HepG2 (cell line): ENCODE data around the gene NEMF. TPM values are rescaled to one million over a fixed set of nuclear protein-coding genes. Genes with fewer than 3 reads are reported as not detected.

ENCODE experiments used
- ATAC-seq: fragments of 200-7000 bp; cut with Tn5 transposase; 3 replicates; pipeline ENCODE4 v1.9.1; 2020; ENCODE audit warnings: mild to moderate bottlenecking, moderate library complexity
- BruUV-seq: library from RNA; stranded (reverse); fragments of 400-500 nt; replicated peaks from 2 replicates; lab custom pipeline; 2021; lab: Mats Ljungman, UMichigan
- CTCF ChIA-PET: fragments of 300-600 bp; formaldehyde crosslinking; extraction: SDS; loops from one replicate; lab custom pipeline; 2021; ENCODE audit warnings: low total read pairs, inconsistent platforms, low intra/inter-chr PET ratio; lab: Yijun Ruan, JAX
- POLR2A ChIA-PET: fragments of 350-600 bp; sonication (Branson Sonifier 250); formaldehyde crosslinking; loops from one replicate; lab custom pipeline; 2020; ENCODE audit warnings: antibody characterized with exemption, inconsistent platforms; lab: Yijun Ruan, JAX
- DNase-seq: peaks from one replicate; pipeline ENCODE4 v3.0.0-alpha.2; 2015; ENCODE audit warnings: low spot score
- FAIRE-seq: peaks from 3 replicates; lab custom pipeline; 2011; peaks lifted over from hg19 to GRCh38; lab: Jason Lieb, UNC
- H2AFZ ChIP-seq: one replicate; pipeline ENCODE4 v1.6.1; 2011; ENCODE audit warnings: low read length, inconsistent platforms
- H3K27ac ChIP-seq: fragments of 300-600 bp; 3 replicates; pipeline ENCODE4 v1.8.0; 2011; ENCODE audit warnings: mixed run types, mild to moderate bottlenecking, mixed read lengths, low read length, inconsistent platforms; ENCODE audit not compliant: insufficient read depth; ENCODE audit errors: extremely low read length
- H3K27me3 ChIP-seq, 2 experiments: fragments of 200-600 bp in 1 of 2; 2 replicates in 1 of 2; 3 replicates in 1 of 2; pipeline versions ENCODE4 v1.6.0 to v1.8.0; 2011; ENCODE audit warnings: low read length in 2 of 2, mild to moderate bottlenecking in 2 of 2, moderate library complexity in 2 of 2, inconsistent platforms in 1 of 2; ENCODE audit not compliant: insufficient read depth in 2 of 2, control insufficient read depth in 1 of 2
- H3K36me3 ChIP-seq, 2 experiments: fragments of 200-600 bp in 1 of 2; replicated peaks in 1 of 2; 2 replicates in 1 of 2; 3 replicates in 1 of 2; pipeline versions ENCODE4 v1.5.1 to v1.8.0; 2011; ENCODE audit warnings: low read length in 2 of 2, inconsistent platforms in 1 of 2; ENCODE audit not compliant: insufficient read depth in 2 of 2, control insufficient read depth in 1 of 2
- H3K4me1 ChIP-seq: 2 replicates; pipeline ENCODE4 v1.5.1; 2012; ENCODE audit warnings: low read length, inconsistent platforms; ENCODE audit not compliant: insufficient read depth
- H3K4me2 ChIP-seq: 2 replicates; pipeline ENCODE4 v1.6.0; 2011; ENCODE audit warnings: low read depth, low read length, inconsistent platforms
- H3K4me3 ChIP-seq, 3 experiments: fragments of 200-600 bp in 1 of 3; sonication (generic), shearing (Covaris generic) in 1 of 3; replicated peaks in 1 of 3; 2 replicates each; pipeline ENCODE4 v1.5.1; 2011 to 2016; ENCODE audit warnings: low read length in 3 of 3, inconsistent platforms in 2 of 3, low read depth in 2 of 3, mild to moderate bottlenecking in 2 of 3, control low read depth in 1 of 3, mixed read lengths in 1 of 3; ENCODE audit not compliant: insufficient read depth in 1 of 3
- H3K79me2 ChIP-seq: one replicate; pipeline ENCODE4 v1.6.1; 2011; ENCODE audit warnings: low read length, inconsistent platforms; ENCODE audit not compliant: insufficient read depth
- H3K9ac ChIP-seq: 2 replicates; pipeline ENCODE4 v1.6.0; 2011; ENCODE audit warnings: mild to moderate bottlenecking, low read depth, low read length, inconsistent platforms; ENCODE audit not compliant: insufficient read depth
- H3K9me3 ChIP-seq: 2 replicates; pipeline ENCODE4 v1.5.1; 2012; ENCODE audit warnings: mild to moderate bottlenecking, low read length
- H4K20me1 ChIP-seq: 2 replicates; pipeline ENCODE4 v1.6.0; 2011; ENCODE audit warnings: inconsistent platforms, mild to moderate bottlenecking, low read length, moderate library complexity; ENCODE audit not compliant: insufficient read depth
- CBX1 ChIP-seq: IDR thresholded peaks from one replicate; pipeline ENCODE4 v1.6.1; 2016; ENCODE audit warnings: antibody characterized with exemption, low read depth
- EZH2 ChIP-seq: conservative IDR thresholded peaks from 2 replicates; pipeline ENCODE4 v1.6.1; 2012; ENCODE audit warnings: mild to moderate bottlenecking, low read depth, low read length, moderate library complexity
- HNRNPK ChIP-seq: fragments of 200-400 bp; formaldehyde crosslinking; IDR thresholded peaks from 2 replicates; pipeline ENCODE4 v1.6.1; 2018; ENCODE audit warnings: low read length, low read depth, moderate library complexity, mild to moderate bottlenecking; ENCODE audit not compliant: poor library complexity, severe bottlenecking
- NAIF1 ChIP-seq: sonication (generic); formaldehyde crosslinking; IDR thresholded peaks from 2 replicates; pipeline ENCODE4 v1.5.0; 2020; ENCODE audit warnings: mild to moderate bottlenecking, missing genetic modification reagents, borderline replicate concordance
- POLR2AphosphoS2 ChIP-seq: IDR thresholded peaks from 2 replicates; pipeline ENCODE4 v1.6.1; 2011; ENCODE audit warnings: low read depth, low read length, improper control_type of control experiment
- RBFOX2 ChIP-seq: fragments of 200-400 bp; formaldehyde crosslinking; IDR thresholded peaks from 2 replicates; pipeline ENCODE4 v1.6.1; 2017; ENCODE audit warnings: low read depth, mild to moderate bottlenecking, low read length
- ZNF709 ChIP-seq: sonication (generic); formaldehyde crosslinking; IDR thresholded peaks from 2 replicates; pipeline ENCODE4 v1.5.0; 2020; ENCODE audit warnings: mild to moderate bottlenecking, missing genetic modification reagents
- WGBS: methylation state at CpG from one replicate; pipeline ENCODE4 v1.1.6; 2017; ENCODE audit warnings: low lambda C conversion rate; 5-methylcytosine and 5-hydroxymethylcytosine counted together
- in situ Hi-C: cut with HindIII; loops from 2 replicates; pipeline ENCODE4 v1.10.0; 2017; ENCODE audit warnings: low pct_unique_long_range_greater_than_20kb; ENCODE audit not compliant: extremely low pct_ligation_motif_present
- intact Hi-C: fragments of 100-400 bp; cut with micrococcal nuclease; formaldehyde crosslinking; loops from one replicate; pipeline ENCODE4 v1.10.0; 2022; ENCODE audit not compliant: unreplicated experiment
- polyA plus RNA-seq, 8 experiments: library from polyadenylated mRNA; depleted of rRNA in 3 of 8; stranded (reverse) in 7 of 8; unstranded in 1 of 8; fragments of >200 nt; fragmentation: Illumina TruSeq in 4 of 8; extraction: Trizol in 4 of 8; gene quantifications; 2 replicates each; pipeline versions ENCODE4 v1.2.1 to v1.2.3, GENCODE V29; 2011 to 2016; ENCODE audit warnings: low read depth in 4 of 8, missing spikeins in 1 of 8, mixed read lengths in 1 of 8; ENCODE audit not compliant: insufficient read depth in 1 of 8
- total RNA-seq, 5 experiments: library from RNA; depleted of rRNA; stranded (reverse); fragments of >200 nt; fragmentation: Illumina TruSeq; extraction: Trizol; gene quantifications; 2 replicates each; pipeline ENCODE4 v1.2.3, GENCODE V29; 2016; ENCODE audit warnings: low read depth in 1 of 5
- TF ChIP-seq, protein P1 (sequence below): sonication (generic); formaldehyde crosslinking; IDR thresholded peaks from 2 replicates; pipeline ENCODE4 v1.4.0; 2020; ENCODE audit warnings: mild to moderate bottlenecking, missing genetic modification reagents, borderline replicate concordance

Gene NEMF
- total and polyA plus RNA-seq, 2 of the 13 experiments (the other 11 are each of a cell fraction or from before 2014, with no cell fraction given): 21.3 to 57.9 TPM

DNA sequence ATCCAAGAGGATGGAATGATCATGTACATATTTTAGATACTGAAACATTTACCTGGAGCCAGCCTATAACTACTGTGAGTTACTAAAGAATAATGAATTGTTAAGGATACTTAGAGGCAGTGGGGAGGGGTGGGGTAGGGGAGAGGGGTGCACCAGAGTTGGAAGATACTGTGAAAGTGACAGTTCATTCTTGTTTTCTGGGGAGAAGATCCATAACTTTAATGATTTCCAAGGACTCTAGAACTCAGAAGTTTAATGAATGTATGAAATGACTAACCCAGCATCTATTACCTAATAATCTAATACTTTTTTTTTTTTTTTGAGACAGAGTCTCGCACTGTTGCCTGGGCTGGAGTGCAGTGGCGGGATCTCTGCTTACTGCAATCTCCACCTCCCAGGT is 74.2 kb downstream of the NEMF start:
- Histone ChIP-seq H4K20me1 (no peaks in the 10 kb centered on the region), H3K4me3 (no peak overlapping the region), H2AFZ (no peak overlapping the region), H3K27ac (no peak overlapping the region), H3K9me3 (no peaks in the 10 kb centered on the region), H3K36me3 (peaks cover 8 to 79% of the 10 kb centered on the region in 2 experiments), H3K27me3 (no peaks in the 10 kb centered on the region), H3K4me2 (no peak overlapping the region), H3K4me1 (peaks cover 9% of the 10 kb centered on the region), H3K79me2 (no peaks in the 10 kb centered on the region), H3K9ac (no peak overlapping the region)
- DNase-seq (no peak), FAIRE-seq (no peak), ATAC-seq (no peak)
- ChIA-PET POLR2A (no interaction called here), CTCF (no interaction called here)
- in situ Hi-C loops (no loop called here), intact Hi-C loops (no loop called here)
- TF ChIP-seq HNRNPK: peak; percentile 93
- TF ChIP-seq EZH2: no peak
- no TSS peak for BruUV-seq
- 91% methylated on average over 2 of the region's 2 CpGs for WGBS

DNA sequence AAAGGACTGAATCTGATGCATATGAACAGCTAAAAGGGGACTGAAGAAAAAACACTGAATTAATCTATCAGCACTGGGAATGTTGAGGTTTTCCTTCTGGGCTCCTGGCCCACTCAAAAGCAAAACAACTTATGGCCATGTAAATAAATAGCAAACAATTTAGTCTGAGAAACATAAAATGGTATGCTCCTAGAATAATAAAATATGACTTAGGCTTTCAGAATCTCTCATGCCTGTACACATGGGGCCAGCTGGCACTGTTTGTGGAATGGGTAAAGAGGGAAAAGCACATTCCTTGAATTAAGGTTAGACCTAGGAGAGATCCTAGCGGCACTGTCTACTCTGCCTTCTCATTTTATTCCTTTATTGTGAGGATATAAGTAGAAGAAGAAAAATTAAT is 78.5 kb downstream of the NEMF start:
- Histone ChIP-seq H3K4me2 (no peak overlapping the region), H3K9me3 (no peaks in the 10 kb centered on the region), H2AFZ (no peak overlapping the region), H3K4me3 (no peak overlapping the region), H3K27me3 (no peaks in the 10 kb centered on the region), H3K36me3 (peaks cover 6 to 44% of the 10 kb centered on the region in 2 experiments), H3K4me1 (peaks cover 33% of the 10 kb centered on the region), H3K79me2 (peaks cover 30% of the 10 kb centered on the region), H4K20me1 (no peaks in the 10 kb centered on the region), H3K9ac (no peak overlapping the region), H3K27ac (no peak overlapping the region)
- TF ChIP-seq ZNF709 (no peak), CBX1 (no peak), NAIF1 (CRISPR knock-in tag) (no peak), RBFOX2 (0 out of 2 replicates have a peak, but pooled peaks have one; percentile 18), POLR2AphosphoS2 (no peak)
- TF ChIP-seq, protein P1, sequence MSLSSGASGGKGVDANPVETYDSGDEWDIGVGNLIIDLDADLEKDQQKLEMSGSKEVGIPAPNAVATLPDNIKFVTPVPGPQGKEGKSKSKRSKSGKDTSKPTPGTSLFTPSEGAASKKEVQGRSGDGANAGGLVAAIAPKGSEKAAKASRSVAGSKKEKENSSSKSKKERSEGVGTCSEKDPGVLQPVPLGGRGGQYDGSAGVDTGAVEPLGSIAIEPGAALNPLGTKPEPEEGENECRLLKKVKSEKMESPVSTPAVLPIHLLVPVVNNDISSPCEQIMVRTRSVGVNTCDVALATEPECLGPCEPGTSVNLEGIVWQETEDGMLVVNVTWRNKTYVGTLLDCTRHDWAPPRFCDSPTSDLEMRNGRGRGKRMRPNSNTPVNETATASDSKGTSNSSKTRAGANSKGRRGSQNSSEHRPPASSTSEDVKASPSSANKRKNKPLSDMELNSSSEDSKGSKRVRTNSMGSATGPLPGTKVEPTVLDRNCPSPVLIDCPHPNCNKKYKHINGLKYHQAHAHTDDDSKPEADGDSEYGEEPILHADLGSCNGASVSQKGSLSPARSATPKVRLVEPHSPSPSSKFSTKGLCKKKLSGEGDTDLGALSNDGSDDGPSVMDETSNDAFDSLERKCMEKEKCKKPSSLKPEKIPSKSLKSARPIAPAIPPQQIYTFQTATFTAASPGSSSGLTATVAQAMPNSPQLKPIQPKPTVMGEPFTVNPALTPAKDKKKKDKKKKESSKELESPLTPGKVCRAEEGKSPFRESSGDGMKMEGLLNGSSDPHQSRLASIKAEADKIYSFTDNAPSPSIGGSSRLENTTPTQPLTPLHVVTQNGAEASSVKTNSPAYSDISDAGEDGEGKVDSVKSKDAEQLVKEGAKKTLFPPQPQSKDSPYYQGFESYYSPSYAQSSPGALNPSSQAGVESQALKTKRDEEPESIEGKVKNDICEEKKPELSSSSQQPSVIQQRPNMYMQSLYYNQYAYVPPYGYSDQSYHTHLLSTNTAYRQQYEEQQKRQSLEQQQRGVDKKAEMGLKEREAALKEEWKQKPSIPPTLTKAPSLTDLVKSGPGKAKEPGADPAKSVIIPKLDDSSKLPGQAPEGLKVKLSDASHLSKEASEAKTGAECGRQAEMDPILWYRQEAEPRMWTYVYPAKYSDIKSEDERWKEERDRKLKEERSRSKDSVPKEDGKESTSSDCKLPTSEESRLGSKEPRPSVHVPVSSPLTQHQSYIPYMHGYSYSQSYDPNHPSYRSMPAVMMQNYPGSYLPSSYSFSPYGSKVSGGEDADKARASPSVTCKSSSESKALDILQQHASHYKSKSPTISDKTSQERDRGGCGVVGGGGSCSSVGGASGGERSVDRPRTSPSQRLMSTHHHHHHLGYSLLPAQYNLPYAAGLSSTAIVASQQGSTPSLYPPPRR (CRISPR knock-in tag): no peak
- POLR2A ChIA-PET: no interaction called here
- ATAC-seq (no peak), FAIRE-seq (no peak), DNase-seq (no peak)
- 96% methylated on average over 1 of the region's 1 CpG for WGBS
- in situ Hi-C loops: no loop called here
- CTCF ChIA-PET: no interaction called here
- intact Hi-C loops: no loop called here
- no TSS peak for BruUV-seq
